ENCODE results near the gene REEP1. TPM values are rescaled to one million over a fixed set of nuclear protein-coding genes. Genes with fewer than 3 reads are reported as not detected.

REEP1 gene
- total and polyA plus RNA-seq, 2 of the 4 experiments (the other 2 are of a cell fraction) = under 0.01 to 0.03 TPM

DNA sequence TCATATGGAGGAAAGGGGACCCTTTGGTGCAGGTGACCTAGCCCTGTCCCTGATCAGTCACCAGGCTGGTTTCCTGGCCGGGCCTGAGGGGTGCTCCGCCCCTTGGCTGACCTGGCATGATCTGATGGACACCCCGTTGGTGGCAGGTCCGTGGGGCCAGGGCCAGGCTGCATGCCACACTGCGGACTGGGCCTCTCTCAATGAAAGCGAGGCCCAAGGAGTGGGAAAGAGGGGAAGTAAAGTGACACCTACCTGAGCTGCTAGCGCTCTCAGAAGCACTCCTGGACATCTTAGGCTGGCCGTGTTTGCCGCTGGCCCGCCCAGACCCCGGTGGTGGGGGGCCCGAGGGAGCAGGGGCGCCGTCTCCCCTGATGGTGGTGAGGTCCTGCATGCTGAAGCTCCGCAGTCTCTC, 105.0 kb downstream of the REEP1 start:
- intact Hi-C loops (cut with micrococcal nuclease) (no loop called here), dilution Hi-C loops (cut with HindIII; ENCODE audit: low sequenced_read_pairs, unreplicated experiment) (no loop called here), in situ Hi-C loops (cut with MboI; ENCODE audit: low sequenced_read_pairs) (no loop called here)
- no peak overlapping the region for H3K27ac ChIP-seq (ENCODE audit: insufficient read depth, low read length)
- H3K14ac ChIP-seq (replicated peaks; ENCODE audit: low read depth, low read length) = no peak overlapping the region
- no peak overlapping the region for H2AK9ac ChIP-seq (replicated peaks; ENCODE audit: low read depth, low read length, poor library complexity)
- no peak overlapping the region for H2BK5ac ChIP-seq (ENCODE audit: low read depth, low read length, poor library complexity, severe bottlenecking)
- H2BK20ac ChIP-seq (ENCODE audit: low read depth, low read length) = no peak overlapping the region
- no peak overlapping the region for H4K91ac ChIP-seq (ENCODE audit: insufficient read depth, low read depth, low read length)
- H4K5ac ChIP-seq (ENCODE audit: low read depth, low read length) = no peak overlapping the region
- no peak overlapping the region for H3K4me2 ChIP-seq (ENCODE audit: low read depth, low read length)
- no peak overlapping the region for H4K8ac ChIP-seq (ENCODE audit: low read depth in 2 of 2, low read length in 2 of 2)
- CTCF ChIA-PET = no interaction called here
- no peak for TF ChIP-seq RCOR1 (IDR thresholded peaks at IDR 0.05; ENCODE audit: insufficient replicate concordance, low read length)
- TF ChIP-seq FOS (IDR thresholded peaks at IDR 0.05; ENCODE audit: low read depth, low read length) = no peak
- no peak for TF ChIP-seq MAFK (IDR thresholded peaks at IDR 0.05; ENCODE audit: low read depth, low read length)
- TF ChIP-seq CHD1 (IDR thresholded peaks at IDR 0.05; ENCODE audit: low read depth, low read length) = no peak
- no peak for TF ChIP-seq NFE2L2 (IDR thresholded peaks at IDR 0.05; ENCODE audit: low read depth, low read length)
- TF ChIP-seq MAZ (IDR thresholded peaks at IDR 0.05; ENCODE audit: borderline replicate concordance, low read depth, low read length) = no peak
- TF ChIP-seq MXI1 (IDR thresholded peaks at IDR 0.05; ENCODE audit: borderline replicate concordance, low read depth, low read length) = no peak
- no peak for TF ChIP-seq RFX5 (IDR thresholded peaks at IDR 0.05; ENCODE audit: low read depth, low read length)
- TF ChIP-seq, protein P1, sequence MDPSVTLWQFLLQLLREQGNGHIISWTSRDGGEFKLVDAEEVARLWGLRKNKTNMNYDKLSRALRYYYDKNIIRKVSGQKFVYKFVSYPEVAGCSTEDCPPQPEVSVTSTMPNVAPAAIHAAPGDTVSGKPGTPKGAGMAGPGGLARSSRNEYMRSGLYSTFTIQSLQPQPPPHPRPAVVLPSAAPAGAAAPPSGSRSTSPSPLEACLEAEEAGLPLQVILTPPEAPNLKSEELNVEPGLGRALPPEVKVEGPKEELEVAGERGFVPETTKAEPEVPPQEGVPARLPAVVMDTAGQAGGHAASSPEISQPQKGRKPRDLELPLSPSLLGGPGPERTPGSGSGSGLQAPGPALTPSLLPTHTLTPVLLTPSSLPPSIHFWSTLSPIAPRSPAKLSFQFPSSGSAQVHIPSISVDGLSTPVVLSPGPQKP (IDR thresholded peaks at IDR 0.05; ENCODE audit: borderline replicate concordance, low read depth, low read length) = no peak
- H3K36me3 ChIP-seq (ENCODE audit: control insufficient read depth, insufficient read depth, low read length) = no peaks in the 10 kb centered on the region
- H4K20me1 ChIP-seq (ENCODE audit: insufficient read depth, low read length) = no peaks in the 10 kb centered on the region
- no peaks in the 10 kb centered on the region for H3K79me1 ChIP-seq (ENCODE audit: low read depth in 1 of 2, low read length in 2 of 2)
- H3K4me3 ChIP-seq (ENCODE audit: insufficient read depth, low read depth, low read length) = no peak overlapping the region
- H3K56ac ChIP-seq (ENCODE audit: extremely low read depth, insufficient read depth, low read length) = no peak overlapping the region
- no peak overlapping the region for H3K23ac ChIP-seq (ENCODE audit: low read depth, low read length)
- no peak overlapping the region for H2AK5ac ChIP-seq (ENCODE audit: low read depth, low read length)
- H3K9me3 ChIP-seq (ENCODE audit: control insufficient read depth, insufficient read depth, low read length) = no peaks in the 10 kb centered on the region
- POLR2A ChIA-PET (ENCODE audit: unreplicated experiment) = no interaction called here
- peaks cover 17% of the 10 kb centered on the region for H3K27me3 ChIP-seq (ENCODE audit: control insufficient read depth, insufficient read depth, low read length)
- H3K4me1 ChIP-seq (ENCODE audit: control insufficient read depth, insufficient read depth, low read length) = no peaks in the 10 kb centered on the region
- H3K4ac ChIP-seq (ENCODE audit: low read depth, low read length) = no peak overlapping the region
- no peak overlapping the region for H2BK120ac ChIP-seq (ENCODE audit: low read depth, low read length)
- WGBS, 2 experiments (ENCODE audit: extremely low coverage in 2 of 2, insufficient read length in 1 of 2) = 72% methylated on average over 5 of the region's 15 CpGs; no CpG with 5 or more reads in 1 of the 2 experiments
- no peak for DNase-seq
- no peak overlapping the region for H2AFZ ChIP-seq (replicated peaks; ENCODE audit: low read length, poor library complexity)
- BruUV-seq (replicated peaks) = no TSS peak
- no peak overlapping the region for H3K18ac ChIP-seq (ENCODE audit: low read depth, low read length)
- no peak for ATAC-seq (ENCODE audit: low read depth)
- H3K9me1 ChIP-seq (ENCODE audit: insufficient read depth, low read length) = no peaks in the 10 kb centered on the region
- H2BK15ac ChIP-seq (ENCODE audit: low read depth, low read length) = no peak overlapping the region
- no peak overlapping the region for H3K9ac ChIP-seq (ENCODE audit: low read depth, low read length)

Measured in IMR-90 (cell line).